T-cell (primary cell): ENCODE data around the gene BRIP1. TPM values are rescaled to one million over a fixed set of nuclear protein-coding genes. Genes with fewer than 3 reads are reported as not detected.
"Not testable (repeated sequence)": the region's sequence is repeated elsewhere in the genome, so short reads cannot be mapped to it uniquely, and the experiment has no call there.

Experiments used
- ATAC-seq, 4 experiments: fragments of 200-7000 bp in 3 of 4; fragments of 150-1000 bp in 1 of 4; cut with Tn5 transposase; replicated peaks in 1 of 4; 1 replicate in 3 of 4; 2 replicates in 1 of 4; pipeline ENCODE4 v1.10.0; 2021; ENCODE audit warnings: moderate library complexity in 3 of 4, mild to moderate bottlenecking in 2 of 4, moderate number of reproducible peaks in 1 of 4
- CTCF ChIA-PET, 2 donors: fragments of 300-600 bp; sonication (Branson Sonifier 250); formaldehyde crosslinking; loops; one replicate each; lab custom pipeline; 2022; ENCODE audit warnings: antibody characterized with exemption in 2 of 2; lab: Charles Lee
- POLR2A ChIA-PET, 2 donors: fragments of 300-600 bp; sonication (Branson Sonifier 250); formaldehyde crosslinking; loops; one replicate each; lab custom pipeline; 2022; ENCODE audit warnings: antibody characterized with exemption in 2 of 2; lab: Charles Lee
- DNase-seq, 35 experiments: peaks; one replicate each; pipeline versions ENCODE4 v3.0.0 to v3.0.0-alpha.2; 2013 to 2023
- H3K27ac ChIP-seq: one replicate; pipeline ENCODE4 v1.5.1; 2013; ENCODE audit warnings: low read length
- H3K27me3 ChIP-seq, 2 experiments: replicated peaks in 1 of 2; 1 replicate in 1 of 2; 2 replicates in 1 of 2; pipeline versions ENCODE4 v1.6.1 to v1.7.0; 2013; ENCODE audit warnings: low read length in 1 of 2, mixed read lengths in 1 of 2; ENCODE audit not compliant: control insufficient read depth in 2 of 2, insufficient read depth in 2 of 2; ENCODE audit errors: extremely low read depth in 1 of 2
- H3K36me3 ChIP-seq, 2 donors: 1 replicate in 1 of 2; 2 replicates in 1 of 2; pipeline versions ENCODE4 v1.6.1 to v1.7.0; 2013; ENCODE audit warnings: low read length in 1 of 2; ENCODE audit not compliant: control insufficient read depth in 2 of 2, insufficient read depth in 1 of 2; ENCODE audit errors: extremely low read depth in 1 of 2
- H3K4me1 ChIP-seq, 2 experiments: 1 replicate in 1 of 2; 2 replicates in 1 of 2; pipeline versions ENCODE4 v1.6.1 to v1.7.0; 2013; ENCODE audit warnings: low read length in 2 of 2, mixed read lengths in 1 of 2; ENCODE audit not compliant: insufficient read depth in 2 of 2, control insufficient read depth in 1 of 2; ENCODE audit errors: extremely low read depth in 1 of 2
- H3K4me3 ChIP-seq, 2 donors: 1 replicate in 1 of 2; 2 replicates in 1 of 2; pipeline versions ENCODE4 v1.5.1 to v1.7.0; 2013; ENCODE audit warnings: mild to moderate bottlenecking in 2 of 2, low read length in 1 of 2, moderate library complexity in 1 of 2; ENCODE audit not compliant: control insufficient read depth in 1 of 2; ENCODE audit errors: extremely low read depth in 1 of 2
- H3K9me3 ChIP-seq: 2 replicates; pipeline ENCODE4 v1.7.0; 2013
- H3K27ac Mint-ChIP-seq, 2 donors: one replicate each; pipeline ENCODE4 v1.8.0; 2020 to 2021; ENCODE audit warnings: mild to moderate bottlenecking in 2 of 2, mixed read lengths in 2 of 2
- H3K27me3 Mint-ChIP-seq, 2 donors: one replicate each; pipeline ENCODE4 v1.8.0; 2021 to 2022; ENCODE audit warnings: mixed read lengths in 2 of 2
- H3K36me3 Mint-ChIP-seq: one replicate; pipeline ENCODE4 v1.8.0; 2021; ENCODE audit warnings: mixed read lengths
- H3K4me1 Mint-ChIP-seq, 3 donors: one replicate each; pipeline ENCODE4 v1.8.0; 2020 to 2022; ENCODE audit warnings: mixed read lengths in 3 of 3, mild to moderate bottlenecking in 1 of 3
- H3K4me3 Mint-ChIP-seq, 3 donors: one replicate each; pipeline ENCODE4 v1.8.0; 2020 to 2022; ENCODE audit warnings: mild to moderate bottlenecking in 3 of 3, mixed read lengths in 3 of 3, moderate library complexity in 3 of 3
- H3K9me3 Mint-ChIP-seq, 3 donors: one replicate each; pipeline ENCODE4 v1.8.0; 2020 to 2022; ENCODE audit warnings: mixed read lengths in 3 of 3
- WGBS: methylation state at CpG from one replicate; pipeline ENCODE4 v1.1.5; 2013; ENCODE audit warnings: missing lambda C conversion rate; ENCODE audit not compliant: insufficient coverage; 5-methylcytosine and 5-hydroxymethylcytosine counted together
- total RNA-seq, 35 experiments: library from RNA in 6 of 35; stranded (reverse) in 6 of 35; fragments of 120-200 nt in 1 of 35; gene quantifications; one replicate each; pipeline versions ENCODE4 v1.2.1 to v1.2.4 and lab custom pipeline; 2013 to 2026

Gene BRIP1
- total RNA-seq, 5 donors from 2014 or later (not counting 1 experiment from before 2014, with no cell fraction given): 1.4 to 3.5 (median 1.7) TPM

- H3K9me3 Mint-ChIP-seq: no peaks in the 10 kb centered on the region
- H3K27ac Mint-ChIP-seq: no peak overlapping the region
- POLR2A ChIA-PET: interaction anchor here in 1 of 2 donors (0.6 kb wide), 1 partner anchor 58 kb away, joined by 3 read pairs; no protein-coding TSS in a partner anchor
Measured at GRCh38 chr17:61728297-61728836, 135.0 kb downstream of the BRIP1 start.

DNA sequence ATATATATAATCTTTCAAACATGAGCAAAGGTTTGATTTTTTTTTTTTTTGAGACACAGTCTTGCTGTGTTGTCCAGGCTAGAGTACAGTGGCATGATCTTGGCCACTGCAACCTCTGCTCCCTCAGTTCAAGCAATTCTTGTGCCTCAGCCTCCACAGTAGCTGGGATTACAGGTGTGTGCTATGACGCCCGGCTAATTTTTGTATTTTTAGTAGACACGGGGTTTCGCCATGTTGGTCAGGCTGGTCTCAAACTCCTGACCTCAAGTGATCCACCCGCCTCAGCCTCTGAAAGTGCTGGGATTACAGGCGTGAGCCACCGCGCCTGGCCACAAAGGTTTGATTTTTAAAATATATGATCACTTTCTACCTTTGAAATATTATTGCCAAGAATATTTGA is 135.5 kb downstream of the BRIP1 start:
- not testable (repeated sequence) for H3K27me3 ChIP-seq, H3K9me3 ChIP-seq, H3K4me1 ChIP-seq, H3K36me3 Mint-ChIP-seq, DNase-seq, H3K4me3 ChIP-seq, H3K4me3 Mint-ChIP-seq, H3K27me3 Mint-ChIP-seq, H3K27ac ChIP-seq, H3K27ac Mint-ChIP-seq, H3K4me1 Mint-ChIP-seq, H3K36me3 ChIP-seq, ATAC-seq, H3K9me3 Mint-ChIP-seq
- ChIA-PET CTCF (interaction anchor here in 1 of 2 donors (0.6 kb wide), 1 partner anchor 11 kb away, joined by 3 read pairs; no protein-coding TSS in a partner anchor), POLR2A (interaction anchor here in 1 of 2 donors (0.6 kb wide), 1 partner anchor 58 kb away, joined by 3 read pairs; no protein-coding TSS in a partner anchor)
- WGBS: 98% methylated on average over 5 of the region's 8 CpGs

More at GRCh38 chr17:61728297-61728836, 135.0 kb downstream of the BRIP1 start:
- H3K4me3 ChIP-seq: no peak overlapping the region
- H3K9me3 ChIP-seq: no peaks in the 10 kb centered on the region
- Mint-ChIP-seq H3K36me3 (no peaks in the 10 kb centered on the region), H3K4me3 (no peak overlapping the region), H3K27me3 (no peaks in the 10 kb centered on the region), H3K4me1 (peaks cover 0 to 5% (median 0%) of the 10 kb centered on the region in 3 donors)
- no peak overlapping the region for H3K27ac ChIP-seq
- WGBS: 100% methylated on average over 2 of the region's 3 CpGs
- CTCF ChIA-PET: interaction anchor here in 1 of 2 donors (0.6 kb wide), 1 partner anchor 12 kb away, joined by 3 read pairs; no protein-coding TSS in a partner anchor
- ATAC-seq (no peak), DNase-seq (no peak)
- H3K27me3 ChIP-seq: no peaks in the 10 kb centered on the region
- H3K36me3 ChIP-seq: no peaks in the 10 kb centered on the region
- no peaks in the 10 kb centered on the region for H3K4me1 ChIP-seq

GRCh38 chr17:61726977-61727376 is 136.4 kb downstream of the BRIP1 start:
- H3K4me3 ChIP-seq: no peak overlapping the region
- H3K9me3 ChIP-seq: no peaks in the 10 kb centered on the region
- Mint-ChIP-seq H3K36me3 (peaks cover 3% of the 10 kb centered on the region), H3K4me3 (no peak overlapping the region), H3K9me3 (no peaks in the 10 kb centered on the region), H3K27ac (no peak overlapping the region), H3K4me1 (peaks cover 0 to 5% (median 0%) of the 10 kb centered on the region in 3 donors), H3K27me3 (no peaks in the 10 kb centered on the region)
- H3K4me1 ChIP-seq: no peaks in the 10 kb centered on the region
- no peaks in the 10 kb centered on the region for H3K27me3 ChIP-seq
- ChIA-PET CTCF (no interaction called here), POLR2A (interaction anchor here in 1 of 2 donors (0.6 kb wide), 1 partner anchor 140 kb away, joined by 3 read pairs; no protein-coding TSS in a partner anchor)
- no peak for DNase-seq
- no peak for ATAC-seq
- no CpG with 5 or more reads among the region's 2 CpGs for WGBS
- no peak overlapping the region for H3K27ac ChIP-seq
- H3K36me3 ChIP-seq: no peaks in the 10 kb centered on the region

DNA sequence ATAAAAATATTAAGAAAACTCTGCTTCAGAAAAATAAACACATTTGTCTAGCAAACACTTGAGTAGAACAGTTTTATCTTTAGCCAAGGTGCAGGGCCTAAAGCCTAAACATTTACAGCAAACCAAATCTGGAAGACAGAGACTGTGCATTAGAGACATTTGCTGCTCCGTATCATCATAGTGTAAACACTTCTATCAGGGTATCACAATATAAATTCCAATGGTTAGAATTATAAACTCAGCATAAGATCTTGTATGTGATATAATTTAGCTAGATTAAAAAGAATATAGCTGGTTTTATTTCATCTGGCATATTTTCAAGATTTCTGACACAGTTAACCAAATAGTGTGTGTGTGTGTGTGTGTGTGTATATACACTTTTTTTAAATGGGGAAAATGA is 138.6 kb downstream of the BRIP1 start:
- Mint-ChIP-seq H3K27me3 (no peaks in the 10 kb centered on the region), H3K9me3 (peaks cover 0 to 3% (median 0%) of the 10 kb centered on the region in 3 donors), H3K4me3 (no peak overlapping the region), H3K4me1 (peaks cover 0 to 5% (median 0%) of the 10 kb centered on the region in 3 donors), H3K36me3 (peaks cover 3% of the 10 kb centered on the region), H3K27ac (no peak overlapping the region)
- POLR2A ChIA-PET: no interaction called here
- CTCF ChIA-PET: no interaction called here
- no peaks in the 10 kb centered on the region for H3K9me3 ChIP-seq
- no peaks in the 10 kb centered on the region for H3K4me1 ChIP-seq
- H3K27ac ChIP-seq: no peak overlapping the region
- no peak for DNase-seq
- no CpG with 5 or more reads among the region's 1 CpG for WGBS
- no peak for ATAC-seq
- H3K4me3 ChIP-seq: no peak overlapping the region
- no peaks in the 10 kb centered on the region for H3K27me3 ChIP-seq
- no peaks in the 10 kb centered on the region for H3K36me3 ChIP-seq

DNA sequence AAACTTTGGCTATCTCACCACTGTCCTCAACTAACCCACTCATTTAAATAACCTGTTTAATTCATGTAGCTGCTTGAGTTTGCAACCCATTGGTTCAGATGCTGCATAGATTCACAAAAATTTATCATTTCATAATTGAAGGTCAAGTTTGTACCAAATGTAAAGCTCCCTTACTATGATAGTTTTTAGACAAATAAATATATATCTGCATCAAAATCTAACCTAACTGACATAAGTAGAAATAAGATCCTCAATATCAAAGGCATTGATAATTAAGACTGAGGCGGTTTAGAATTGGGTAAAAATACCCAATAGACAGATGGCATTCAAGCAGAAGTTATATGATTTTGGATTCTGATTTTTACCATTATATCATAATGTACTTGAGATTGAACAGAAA is 139.4 kb downstream of the BRIP1 start:
- ATAC-seq (no peak), DNase-seq (no peak)
- Histone ChIP-seq H3K36me3 (no peaks in the 10 kb centered on the region), H3K4me3 (no peak overlapping the region), H3K4me1 (no peaks in the 10 kb centered on the region), H3K9me3 (no peaks in the 10 kb centered on the region), H3K27ac (no peak overlapping the region), H3K27me3 (no peaks in the 10 kb centered on the region)
- Mint-ChIP-seq H3K9me3 (peaks cover 0 to 3% (median 0%) of the 10 kb centered on the region in 3 donors), H3K4me1 (peaks cover 0 to 5% (median 0%) of the 10 kb centered on the region in 3 donors), H3K4me3 (no peak overlapping the region), H3K27me3 (no peaks in the 10 kb centered on the region), H3K27ac (no peak overlapping the region), H3K36me3 (peaks cover 3% of the 10 kb centered on the region)
- ChIA-PET POLR2A (no interaction called here), CTCF (no interaction called here)
- no CpG with 5 or more reads among the region's 1 CpG for WGBS

- H3K27ac Mint-ChIP-seq: no peak overlapping the region
- DNase-seq (no peak), ATAC-seq (no peak)
- H3K4me1 ChIP-seq: no peaks in the 10 kb centered on the region
- H3K4me1 Mint-ChIP-seq: no peaks in the 10 kb centered on the region
- no peaks in the 10 kb centered on the region for H3K27me3 ChIP-seq
- no peak overlapping the region for H3K4me3 Mint-ChIP-seq
- H3K9me3 ChIP-seq: no peaks in the 10 kb centered on the region
- H3K4me3 ChIP-seq: no peak overlapping the region
- H3K27me3 Mint-ChIP-seq: no peaks in the 10 kb centered on the region
- no peaks in the 10 kb centered on the region for H3K36me3 ChIP-seq
- no peak overlapping the region for H3K27ac ChIP-seq
- ChIA-PET CTCF (no interaction called here), POLR2A (no interaction called here)
- H3K9me3 Mint-ChIP-seq: peaks cover 4 to 9% (median 6%) of the 10 kb centered on the region in 3 donors
- H3K36me3 Mint-ChIP-seq: peaks cover 7% of the 10 kb centered on the region
Measured at GRCh38 chr17:61723183-61723582, 140.1 kb downstream of the BRIP1 start.
